Measurements from ENCODE around the gene DDX51.

GRCh38 chr12:132172619-132173018 lies 28.5 kb upstream of the DDX51 start:
- TF ChIP-seq EZH2phosphoT487 (IDR thresholded peaks at IDR 0.05; ENCODE audit: low read depth, severe bottlenecking, unreplicated experiment) (no peak), CTCF (IDR thresholded peaks at IDR 0.05; ENCODE audit: poor library complexity) (no peak), EZH2 (IDR thresholded peaks at IDR 0.05; ENCODE audit: borderline replicate concordance) (no peak)

Measured in hepatocyte (in vitro differentiated cells).